Liver (tissue), 9 donors: Measurements from ENCODE around the gene ZNF335. TPM values are rescaled to one million over a fixed set of nuclear protein-coding genes. Genes with fewer than 3 reads are reported as not detected.

Experiments used
- DNase-seq: peaks from one replicate; pipeline ENCODE4 v3.0.0-alpha.2; 2017; ENCODE audit warnings: low spot score
- H3K27ac ChIP-seq, 2 donors: one replicate each; pipeline ENCODE4 v1.7.0; 2013; ENCODE audit warnings: inconsistent platforms in 2 of 2, low read length in 2 of 2, control low read depth in 1 of 2, low read depth in 1 of 2, mild to moderate bottlenecking in 1 of 2
- H3K27me3 ChIP-seq, 4 donors: one replicate each; pipeline versions ENCODE4 v1.6.1 to v1.7.0; 2013; ENCODE audit warnings: low read length in 3 of 4, inconsistent platforms in 1 of 4, mild to moderate bottlenecking in 1 of 4, moderate library complexity in 1 of 4; ENCODE audit not compliant: control insufficient read depth in 4 of 4, insufficient read depth in 4 of 4
- H3K36me3 ChIP-seq, 4 donors: one replicate each; pipeline versions ENCODE4 v1.6.1 to v1.7.0; 2013; ENCODE audit warnings: low read length in 3 of 4, mild to moderate bottlenecking in 3 of 4, low read depth in 1 of 4, moderate library complexity in 1 of 4; ENCODE audit not compliant: control insufficient read depth in 4 of 4, insufficient read depth in 3 of 4
- H3K4me1 ChIP-seq, 4 donors: one replicate each; pipeline versions ENCODE4 v1.6.1 to v1.7.0; 2013; ENCODE audit warnings: low read length in 3 of 4, mild to moderate bottlenecking in 3 of 4, moderate library complexity in 1 of 4; ENCODE audit not compliant: control insufficient read depth in 4 of 4, insufficient read depth in 4 of 4
- H3K4me3 ChIP-seq, 3 donors: one replicate each; pipeline versions ENCODE4 v1.6.1 to v1.7.0; 2013; ENCODE audit warnings: low read length in 3 of 3, control low read depth in 1 of 3, low read depth in 1 of 3, mild to moderate bottlenecking in 1 of 3
- H3K9ac ChIP-seq, 2 donors: one replicate each; pipeline ENCODE4 v1.7.0; 2013; ENCODE audit warnings: low read length in 2 of 2, mild to moderate bottlenecking in 2 of 2, moderate library complexity in 2 of 2, control low read depth in 1 of 2, low read depth in 1 of 2
- H3K9me3 ChIP-seq, 4 donors: one replicate each; pipeline versions ENCODE4 v1.6.1 to v1.7.0; 2013; ENCODE audit warnings: low read length in 3 of 4; ENCODE audit not compliant: control insufficient read depth in 4 of 4
- CTCF ChIP-seq: fragments of 150-350 bp; IDR thresholded peaks from 2 replicates; pipeline ENCODE4 v1.5.1; 2017; ENCODE audit warnings: improper control_type of control experiment, low read depth, low read length; ENCODE audit not compliant: missing input control
- EGR1 ChIP-seq, 2 donors: IDR thresholded peaks; 2 replicates each; pipeline ENCODE4 v1.6.1; 2016 to 2018; ENCODE audit warnings: antibody characterized with exemption in 2 of 2, low read depth in 2 of 2
- FOXA1 ChIP-seq: IDR thresholded peaks from 2 replicates; pipeline ENCODE4 v1.6.1; 2016; ENCODE audit warnings: antibody characterized with exemption
- FOXA2 ChIP-seq: IDR thresholded peaks from 2 replicates; pipeline ENCODE4 v1.6.1; 2016; ENCODE audit warnings: antibody characterized with exemption
- GABPA ChIP-seq, 2 donors: IDR thresholded peaks in 1 of 2; conservative IDR thresholded peaks in 1 of 2; 2 replicates each; pipeline ENCODE4 v1.6.1; 2016; ENCODE audit warnings: antibody characterized with exemption in 2 of 2, mild to moderate bottlenecking in 1 of 2, moderate library complexity in 1 of 2
- HNF4A ChIP-seq, 2 donors: conservative IDR thresholded peaks; 2 replicates each; pipeline ENCODE4 v1.6.1; 2016; ENCODE audit warnings: antibody characterized with exemption in 2 of 2, mild to moderate bottlenecking in 2 of 2
- HNF4G ChIP-seq: IDR thresholded peaks from 2 replicates; pipeline ENCODE4 v1.6.1; 2016; ENCODE audit warnings: antibody characterized with exemption
- JUND ChIP-seq, 2 donors: IDR thresholded peaks; 2 replicates each; pipeline ENCODE4 v1.6.1; 2016; ENCODE audit warnings: antibody characterized with exemption in 2 of 2
- MAX ChIP-seq: IDR thresholded peaks from 2 replicates; pipeline ENCODE4 v1.6.1; 2016; ENCODE audit warnings: antibody characterized with exemption
- NR2F2 ChIP-seq: IDR thresholded peaks from 2 replicates; pipeline ENCODE4 v1.6.1; 2016; ENCODE audit warnings: antibody characterized with exemption
- REST ChIP-seq: IDR thresholded peaks from 2 replicates; pipeline ENCODE4 v1.6.1; 2016; ENCODE audit warnings: antibody characterized with exemption, mild to moderate bottlenecking
- SP1 ChIP-seq: IDR thresholded peaks from 2 replicates; pipeline ENCODE4 v1.6.1; 2018; ENCODE audit warnings: antibody characterized with exemption, mild to moderate bottlenecking
- TAF1 ChIP-seq: conservative IDR thresholded peaks from 2 replicates; pipeline ENCODE4 v1.6.1; 2016; ENCODE audit warnings: antibody characterized with exemption, mild to moderate bottlenecking
- YY1 ChIP-seq: IDR thresholded peaks from 2 replicates; pipeline ENCODE4 v1.6.1; 2016; ENCODE audit warnings: antibody characterized with exemption, mild to moderate bottlenecking
- whole genome bisulfite sequencing: extraction: QIAGEN DNeasy Blood & Tissue Kit; methylation state at CpG from one replicate; pipeline ENCODE4 v1.1.7; 2013; 5-methylcytosine and 5-hydroxymethylcytosine counted together
- polyA plus RNA-seq, 2 donors: library from polyadenylated mRNA; stranded (reverse) in 1 of 2; unstranded in 1 of 2; fragments of 200-250 nt in 1 of 2; fragments of >200 nt in 1 of 2; fragmentation: Nextera tagmentation in 1 of 2; extraction: Ambion mirVana in 1 of 2; gene quantifications; one replicate each; pipeline versions ENCODE4 v1.2.1 to v1.2.3, GENCODE V29; 2013 to 2015
- total RNA-seq, 2 donors: library from RNA; depleted of rRNA; stranded (reverse); fragments of >200 nt; gene quantifications; one replicate each; pipeline ENCODE4 v1.2.3, GENCODE V29; 2014
- donor health status: healthy.
- donor health status: healthy.
- donor health status: healthy.
- donor health status: healthy.
- donor health status: healthy.

ZNF335 gene
- total and polyA plus RNA-seq, 4 donors = 3.0 to 14.6 (median 6.6) TPM

GRCh38 chr20:45938727-45939438 lies 33.1 kb downstream of the ZNF335 start:
- DNase-seq = no peak
- H3K27me3 ChIP-seq = no peaks in the 10 kb centered on the region
- no peaks in the 10 kb centered on the region for H3K9me3 ChIP-seq
- H3K4me3 ChIP-seq = no peak overlapping the region
- no peak overlapping the region for H3K27ac ChIP-seq
- H3K4me1 ChIP-seq = peaks cover 0 to 7% (median 5%) of the 10 kb centered on the region in 4 donors
- 96% methylated on average over 13 of the region's 13 CpGs for WGBS
- TF ChIP-seq FOXA1 = no peak
- H3K36me3 ChIP-seq = peaks cover 9 to 56% (median 47%) of the 10 kb centered on the region in 4 donors
- no peak overlapping the region for H3K9ac ChIP-seq

- H3K36me3 ChIP-seq = peaks cover 9 to 45% (median 37%) of the 10 kb centered on the region in 4 donors
- no peak overlapping the region for H3K27ac ChIP-seq
- H3K9me3 ChIP-seq = no peaks in the 10 kb centered on the region
- H3K4me3 ChIP-seq = no peak overlapping the region
- no peak for DNase-seq
- H3K4me1 ChIP-seq = peaks cover 3 to 18% (median 14%) of the 10 kb centered on the region in 4 donors
- H3K9ac ChIP-seq = no peak overlapping the region
- H3K27me3 ChIP-seq = no peaks in the 10 kb centered on the region
- 80% methylated on average over 2 of the region's 2 CpGs for WGBS
- TF ChIP-seq REST = no peak
- no peak for TF ChIP-seq EGR1 (IDR thresholded peaks at IDR 0.05; ENCODE audit: low read depth in 2 of 2)
- TF ChIP-seq CTCF = no peak
- no peak for TF ChIP-seq MAX
- no peak for TF ChIP-seq HNF4G
- TF ChIP-seq NR2F2 = no peak
- no peak for TF ChIP-seq TAF1
- no peak for TF ChIP-seq GABPA (IDR thresholded peaks at IDR 0.05 in 1 of 2, conservative IDR thresholded peaks at IDR 0.05 in 1 of 2)
- no peak for TF ChIP-seq JUND (IDR thresholded peaks at IDR 0.05)
- TF ChIP-seq FOXA2 = no peak
- no peak for TF ChIP-seq HNF4A (conservative IDR thresholded peaks at IDR 0.05)
- no peak for TF ChIP-seq SP1
- no peak for TF ChIP-seq YY1
- no peak for TF ChIP-seq FOXA1
Observed at GRCh38 chr20:45937765-45938164, 34.2 kb downstream of the ZNF335 start.
